GM12878 (cell line): ENCODE results near the gene LHX2. TPM values are rescaled to one million over a fixed set of nuclear protein-coding genes. Genes with fewer than 3 reads are reported as not detected.
A peak's percentile ranks its signal among the peaks of the same experiment; 100 is the strongest.

ENCODE experiments used
- BCL11A ChIP-seq: IDR thresholded peaks from 2 replicates; pipeline ENCODE4 v1.6.1; 2011; ENCODE audit warnings: low read depth, low read length
- BCLAF1 ChIP-seq: fragments of 450-650 bp; IDR thresholded peaks from 2 replicates; pipeline ENCODE4 v1.6.1; 2017; ENCODE audit warnings: antibody characterized with exemption, mild to moderate bottlenecking, moderate library complexity
- CREM ChIP-seq: IDR thresholded peaks from 2 replicates; pipeline ENCODE4 v1.6.1; 2014; ENCODE audit warnings: antibody characterized with exemption, low read depth
- HDAC6 ChIP-seq: fragments of 200-600 bp; sonication (generic); IDR thresholded peaks from one replicate; pipeline ENCODE4 v1.8.0; 2017; ENCODE audit warnings: antibody characterized with exemption; ENCODE audit not compliant: unreplicated experiment
- IKZF1 ChIP-seq: fragments of 450-650 bp; conservative IDR thresholded peaks from 2 replicates; pipeline ENCODE4 v1.6.1; 2017; ENCODE audit warnings: antibody characterized with exemption, mild to moderate bottlenecking
- IKZF2 ChIP-seq, 2 experiments: fragments of 450-650 bp; IDR thresholded peaks; 2 replicates each; pipeline ENCODE4 v1.6.1; 2017; ENCODE audit warnings: mild to moderate bottlenecking in 2 of 2, moderate library complexity in 2 of 2
- IRF4 ChIP-seq: IDR thresholded peaks from 2 replicates; pipeline ENCODE4 v1.6.1; 2011; ENCODE audit warnings: low read depth, low read length
- KAT2A ChIP-seq: conservative IDR thresholded peaks from 2 replicates; pipeline ENCODE4 v1.6.1; 2011; ENCODE audit warnings: low read depth, low read length; ENCODE audit not compliant: control insufficient read depth
- MYB ChIP-seq: fragments of 150-350 bp; IDR thresholded peaks from 2 replicates; pipeline ENCODE4 v1.6.1; 2014; ENCODE audit warnings: mild to moderate bottlenecking, low read depth, low read length, borderline replicate concordance
- NFYA ChIP-seq: IDR thresholded peaks from 2 replicates; pipeline ENCODE4 v1.6.1; 2011; ENCODE audit warnings: low read depth, mild to moderate bottlenecking, low read length, improper control_type of control experiment, borderline replicate concordance
- NR2F1 ChIP-seq: fragments of 450-650 bp; conservative IDR thresholded peaks from 2 replicates; pipeline ENCODE4 v1.6.1; 2017; ENCODE audit warnings: mild to moderate bottlenecking
- NRF1 ChIP-seq: conservative IDR thresholded peaks from 2 replicates; pipeline ENCODE4 v1.6.1; 2011; ENCODE audit warnings: mild to moderate bottlenecking, low read depth, low read length, improper control_type of control experiment
- PAX8 ChIP-seq: fragments of 450-650 bp; IDR thresholded peaks from 2 replicates; pipeline ENCODE4 v1.6.1; 2017; ENCODE audit warnings: mild to moderate bottlenecking, moderate library complexity
- RAD21 ChIP-seq: IDR thresholded peaks from 2 replicates; pipeline ENCODE4 v1.6.1; 2011; ENCODE audit warnings: mild to moderate bottlenecking, low read depth, low read length, moderate library complexity; ENCODE audit not compliant: insufficient read depth
- RB1 ChIP-seq: fragments of 450-650 bp; formaldehyde crosslinking; IDR thresholded peaks from 2 replicates; pipeline ENCODE4 v1.6.1; 2017; ENCODE audit warnings: mild to moderate bottlenecking, borderline replicate concordance
- RBBP5 ChIP-seq: fragments of 200-600 bp; sonication (generic); conservative IDR thresholded peaks from 2 replicates; pipeline ENCODE4 v1.6.1; 2016
- SMAD5 ChIP-seq: IDR thresholded peaks from 2 replicates; pipeline ENCODE4 v1.6.1; 2016; ENCODE audit warnings: antibody characterized with exemption, low read depth
- TARDBP ChIP-seq: IDR thresholded peaks from 2 replicates; pipeline ENCODE4 v1.6.1; 2016; ENCODE audit warnings: borderline replicate concordance
- WRNIP1 ChIP-seq: IDR thresholded peaks from 2 replicates; pipeline ENCODE4 v1.6.1; 2011; ENCODE audit warnings: low read depth, low read length, improper control_type of control experiment, borderline replicate concordance
- ZSCAN29 ChIP-seq: fragments of 450-650 bp; IDR thresholded peaks from 2 replicates; pipeline ENCODE4 v1.6.1; 2017; ENCODE audit warnings: mild to moderate bottlenecking, moderate library complexity
- ZZZ3 ChIP-seq: IDR thresholded peaks from 2 replicates; pipeline ENCODE4 v1.6.1; 2011; ENCODE audit warnings: low read depth; ENCODE audit not compliant: control insufficient read depth, insufficient read length
- polyA plus RNA-seq, 11 experiments: library from polyadenylated mRNA; depleted of rRNA in 4 of 11; unstranded in 6 of 11; stranded (reverse) in 5 of 11; fragments of >200 nt; fragmentation: Nextera tagmentation in 4 of 11; fragmentation: Illumina TruSeq in 1 of 11; extraction: Ambion mirVana in 4 of 11; extraction: Trizol in 1 of 11; gene quantifications; 1 replicate in 1 of 11; 2 replicates in 10 of 11; pipeline versions ENCODE4 v1.2.1 to v1.2.3, GENCODE V29; 2011 to 2016; ENCODE audit warnings: inconsistent platforms in 2 of 11, missing spikeins in 2 of 11, low read depth in 1 of 11
- total RNA-seq, 4 experiments: library from RNA; depleted of rRNA in 3 of 4; stranded (reverse); fragments of >200 nt in 3 of 4; fragmentation: Illumina TruSeq in 1 of 4; extraction: Trizol in 1 of 4; gene quantifications; 2 replicates each; pipeline versions ENCODE4 v1.2.1 to v1.2.3, GENCODE V29; 2013 to 2021
- TF ChIP-seq, protein P1 (sequence below): IDR thresholded peaks from 2 replicates; pipeline ENCODE4 v1.6.1; 2012; ENCODE audit warnings: low read length, inconsistent platforms
- TF ChIP-seq, protein P2 (sequence below): fragments of 450-650 bp; formaldehyde crosslinking; IDR thresholded peaks from 2 replicates; pipeline ENCODE4 v1.4.0; 2020; ENCODE audit warnings: mild to moderate bottlenecking, moderate library complexity
- TF ChIP-seq, protein P3 (sequence below): fragments of 150-350 bp; IDR thresholded peaks from 2 replicates; pipeline ENCODE4 v1.6.1; 2014; ENCODE audit warnings: mild to moderate bottlenecking, low read depth, low read length

Gene LHX2
- total and polyA plus RNA-seq, 10 of the 15 experiments (the other 5 are each of a cell fraction or from before 2014, with no cell fraction given), result 0.82 to 69.8 (median 5.3) TPM

- TF ChIP-seq, protein P1, sequence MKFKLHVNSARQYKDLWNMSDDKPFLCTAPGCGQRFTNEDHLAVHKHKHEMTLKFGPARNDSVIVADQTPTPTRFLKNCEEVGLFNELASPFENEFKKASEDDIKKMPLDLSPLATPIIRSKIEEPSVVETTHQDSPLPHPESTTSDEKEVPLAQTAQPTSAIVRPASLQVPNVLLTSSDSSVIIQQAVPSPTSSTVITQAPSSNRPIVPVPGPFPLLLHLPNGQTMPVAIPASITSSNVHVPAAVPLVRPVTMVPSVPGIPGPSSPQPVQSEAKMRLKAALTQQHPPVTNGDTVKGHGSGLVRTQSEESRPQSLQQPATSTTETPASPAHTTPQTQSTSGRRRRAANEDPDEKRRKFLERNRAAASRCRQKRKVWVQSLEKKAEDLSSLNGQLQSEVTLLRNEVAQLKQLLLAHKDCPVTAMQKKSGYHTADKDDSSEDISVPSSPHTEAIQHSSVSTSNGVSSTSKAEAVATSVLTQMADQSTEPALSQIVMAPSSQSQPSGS, result no peak
- TF ChIP-seq RAD21, result no peak
- TF ChIP-seq NR2F1, result no peak
- no peak for TF ChIP-seq CREM
- no peak for TF ChIP-seq MYB
- no peak for TF ChIP-seq BCL11A
- TF ChIP-seq, protein P2, sequence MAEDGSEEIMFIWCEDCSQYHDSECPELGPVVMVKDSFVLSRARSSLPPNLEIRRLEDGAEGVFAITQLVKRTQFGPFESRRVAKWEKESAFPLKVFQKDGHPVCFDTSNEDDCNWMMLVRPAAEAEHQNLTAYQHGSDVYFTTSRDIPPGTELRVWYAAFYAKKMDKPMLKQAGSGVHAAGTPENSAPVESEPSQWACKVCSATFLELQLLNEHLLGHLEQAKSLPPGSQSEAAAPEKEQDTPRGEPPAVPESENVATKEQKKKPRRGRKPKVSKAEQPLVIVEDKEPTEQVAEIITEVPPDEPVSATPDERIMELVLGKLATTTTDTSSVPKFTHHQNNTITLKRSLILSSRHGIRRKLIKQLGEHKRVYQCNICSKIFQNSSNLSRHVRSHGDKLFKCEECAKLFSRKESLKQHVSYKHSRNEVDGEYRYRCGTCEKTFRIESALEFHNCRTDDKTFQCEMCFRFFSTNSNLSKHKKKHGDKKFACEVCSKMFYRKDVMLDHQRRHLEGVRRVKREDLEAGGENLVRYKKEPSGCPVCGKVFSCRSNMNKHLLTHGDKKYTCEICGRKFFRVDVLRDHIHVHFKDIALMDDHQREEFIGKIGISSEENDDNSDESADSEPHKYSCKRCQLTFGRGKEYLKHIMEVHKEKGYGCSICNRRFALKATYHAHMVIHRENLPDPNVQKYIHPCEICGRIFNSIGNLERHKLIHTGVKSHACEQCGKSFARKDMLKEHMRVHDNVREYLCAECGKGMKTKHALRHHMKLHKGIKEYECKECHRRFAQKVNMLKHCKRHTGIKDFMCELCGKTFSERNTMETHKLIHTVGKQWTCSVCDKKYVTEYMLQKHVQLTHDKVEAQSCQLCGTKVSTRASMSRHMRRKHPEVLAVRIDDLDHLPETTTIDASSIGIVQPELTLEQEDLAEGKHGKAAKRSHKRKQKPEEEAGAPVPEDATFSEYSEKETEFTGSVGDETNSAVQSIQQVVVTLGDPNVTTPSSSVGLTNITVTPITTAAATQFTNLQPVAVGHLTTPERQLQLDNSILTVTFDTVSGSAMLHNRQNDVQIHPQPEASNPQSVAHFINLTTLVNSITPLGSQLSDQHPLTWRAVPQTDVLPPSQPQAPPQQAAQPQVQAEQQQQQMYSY (CRISPR knock-in tag), result no peak
- no peak for TF ChIP-seq KAT2A
- TF ChIP-seq WRNIP1, result no peak
- TF ChIP-seq HDAC6, result no peak
- no peak for TF ChIP-seq NRF1
- TF ChIP-seq PAX8, result no peak
- no peak for TF ChIP-seq BCLAF1
- TF ChIP-seq SMAD5, result no peak
- no peak for TF ChIP-seq RBBP5
- TF ChIP-seq ZZZ3, result no peak
- TF ChIP-seq NFYA, result no peak
- peak; percentile 29; the same call in 1 of the 2 replicates for TF ChIP-seq IKZF1
- no peak for TF ChIP-seq IRF4
- no peak for TF ChIP-seq ZSCAN29
- TF ChIP-seq TARDBP, result no peak
- TF ChIP-seq IKZF2 (IDR thresholded peaks at IDR 0.05), result 0 out of 4 replicates have a peak, but pooled peaks of 1 of the 2 experiments have one; percentile 1
- no peak for TF ChIP-seq RB1
- TF ChIP-seq, protein P3, sequence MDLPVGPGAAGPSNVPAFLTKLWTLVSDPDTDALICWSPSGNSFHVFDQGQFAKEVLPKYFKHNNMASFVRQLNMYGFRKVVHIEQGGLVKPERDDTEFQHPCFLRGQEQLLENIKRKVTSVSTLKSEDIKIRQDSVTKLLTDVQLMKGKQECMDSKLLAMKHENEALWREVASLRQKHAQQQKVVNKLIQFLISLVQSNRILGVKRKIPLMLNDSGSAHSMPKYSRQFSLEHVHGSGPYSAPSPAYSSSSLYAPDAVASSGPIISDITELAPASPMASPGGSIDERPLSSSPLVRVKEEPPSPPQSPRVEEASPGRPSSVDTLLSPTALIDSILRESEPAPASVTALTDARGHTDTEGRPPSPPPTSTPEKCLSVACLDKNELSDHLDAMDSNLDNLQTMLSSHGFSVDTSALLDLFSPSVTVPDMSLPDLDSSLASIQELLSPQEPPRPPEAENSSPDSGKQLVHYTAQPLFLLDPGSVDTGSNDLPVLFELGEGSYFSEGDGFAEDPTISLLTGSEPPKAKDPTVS, result no peak
These were observed 775 bp upstream of the LHX2 start (continued) for GRCh38 chr9:124010665-124011321.
